Osteocyte (in vitro differentiated cells): ENCODE data around the gene SLC25A20. TPM values are rescaled to one million over a fixed set of nuclear protein-coding genes. Genes with fewer than 3 reads are reported as not detected.

ENCODE experiments used
- DNase-seq: peaks from one replicate; pipeline ENCODE4 v3.0.0; 2021; ENCODE audit warnings: mixed read lengths; ENCODE audit not compliant: unreplicated experiment; ENCODE audit errors: extremely low spot score
- H3K27ac Mint-ChIP-seq: one replicate; pipeline ENCODE4 v1.8.0; 2021; ENCODE audit warnings: mild to moderate bottlenecking, mixed read lengths; ENCODE audit not compliant: unreplicated experiment
- H3K27me3 Mint-ChIP-seq: one replicate; pipeline ENCODE4 v1.8.0; 2021; ENCODE audit warnings: mixed read lengths; ENCODE audit not compliant: unreplicated experiment
- H3K36me3 Mint-ChIP-seq: one replicate; pipeline ENCODE4 v1.8.0; 2021; ENCODE audit warnings: mixed read lengths; ENCODE audit not compliant: unreplicated experiment
- H3K4me1 Mint-ChIP-seq: one replicate; pipeline ENCODE4 v1.8.0; 2021; ENCODE audit warnings: mixed read lengths; ENCODE audit not compliant: unreplicated experiment
- H3K4me3 Mint-ChIP-seq: one replicate; pipeline ENCODE4 v1.8.0; 2021; ENCODE audit warnings: mild to moderate bottlenecking, moderate library complexity, mixed read lengths; ENCODE audit not compliant: unreplicated experiment
- H3K9me3 Mint-ChIP-seq: one replicate; pipeline ENCODE4 v1.8.0; 2021; ENCODE audit warnings: mixed read lengths; ENCODE audit not compliant: unreplicated experiment
- total RNA-seq: library from RNA; stranded (reverse); gene quantifications from 2 replicates; pipeline ENCODE4 v1.2.1, GENCODE V29; 2021
- TF ChIP-seq, protein P1 (sequence below): fragments of 200-600 bp; sonication (generic); IDR thresholded peaks from 2 replicates; pipeline ENCODE4 v1.5.0; 2021; ENCODE audit warnings: antibody characterized with exemption, mild to moderate bottlenecking, moderate library complexity

Gene SLC25A20
- total RNA-seq, 1 donor from 2014 or later = 13.3 TPM

DNA sequence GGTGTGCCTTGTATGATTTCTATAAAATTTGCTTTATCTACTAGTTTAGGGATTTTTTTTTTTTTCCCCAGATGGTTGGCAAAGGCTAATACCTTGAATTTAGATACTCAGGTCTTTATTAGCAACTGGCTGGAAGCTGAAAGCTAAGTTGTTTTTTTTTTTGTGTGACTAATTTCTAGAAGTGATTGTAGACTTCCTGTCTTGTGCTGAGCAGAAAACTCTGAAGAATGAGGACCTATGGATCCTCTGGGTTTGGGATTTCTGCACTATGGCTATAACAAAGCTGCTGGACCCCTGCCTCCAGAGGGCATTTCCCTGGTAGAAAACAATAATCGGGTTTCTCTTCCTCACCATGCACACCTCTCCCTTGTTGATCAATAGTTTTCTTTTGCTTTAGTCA lies 30.0 kb upstream of the SLC25A20 start:
- no peak overlapping the region for H3K4me3 Mint-ChIP-seq
- peak overlapping the region; percentile 23 for H3K27ac Mint-ChIP-seq
- H3K36me3 Mint-ChIP-seq = peaks cover 34% of the 10 kb centered on the region
- no peaks in the 10 kb centered on the region for H3K9me3 Mint-ChIP-seq
- DNase-seq = no peak
- no peaks in the 10 kb centered on the region for H3K27me3 Mint-ChIP-seq
- H3K4me1 Mint-ChIP-seq = peaks cover 45% of the 10 kb centered on the region
- TF ChIP-seq, protein P1, sequence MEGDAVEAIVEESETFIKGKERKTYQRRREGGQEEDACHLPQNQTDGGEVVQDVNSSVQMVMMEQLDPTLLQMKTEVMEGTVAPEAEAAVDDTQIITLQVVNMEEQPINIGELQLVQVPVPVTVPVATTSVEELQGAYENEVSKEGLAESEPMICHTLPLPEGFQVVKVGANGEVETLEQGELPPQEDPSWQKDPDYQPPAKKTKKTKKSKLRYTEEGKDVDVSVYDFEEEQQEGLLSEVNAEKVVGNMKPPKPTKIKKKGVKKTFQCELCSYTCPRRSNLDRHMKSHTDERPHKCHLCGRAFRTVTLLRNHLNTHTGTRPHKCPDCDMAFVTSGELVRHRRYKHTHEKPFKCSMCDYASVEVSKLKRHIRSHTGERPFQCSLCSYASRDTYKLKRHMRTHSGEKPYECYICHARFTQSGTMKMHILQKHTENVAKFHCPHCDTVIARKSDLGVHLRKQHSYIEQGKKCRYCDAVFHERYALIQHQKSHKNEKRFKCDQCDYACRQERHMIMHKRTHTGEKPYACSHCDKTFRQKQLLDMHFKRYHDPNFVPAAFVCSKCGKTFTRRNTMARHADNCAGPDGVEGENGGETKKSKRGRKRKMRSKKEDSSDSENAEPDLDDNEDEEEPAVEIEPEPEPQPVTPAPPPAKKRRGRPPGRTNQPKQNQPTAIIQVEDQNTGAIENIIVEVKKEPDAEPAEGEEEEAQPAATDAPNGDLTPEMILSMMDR = no peak

DNA sequence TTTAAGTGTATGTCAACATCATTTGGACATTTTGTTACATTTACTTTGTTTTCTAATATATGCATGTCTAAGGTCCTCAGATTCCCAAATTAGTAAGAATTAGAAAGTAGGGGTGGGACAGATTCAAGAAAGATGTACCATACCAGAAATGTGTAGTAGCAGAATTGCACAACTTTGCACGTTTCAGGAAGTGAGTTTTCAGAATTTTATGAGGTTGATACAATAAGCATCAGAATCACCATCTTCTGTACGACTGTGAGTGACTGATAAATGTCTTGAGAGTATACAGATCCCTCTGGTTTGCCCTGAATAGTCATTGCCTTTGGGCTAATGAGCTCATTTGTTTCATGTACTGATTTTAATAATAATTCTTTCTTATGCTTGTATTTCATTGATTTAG lies 29.2 kb upstream of the SLC25A20 start:
- DNase-seq = no peak

DNA sequence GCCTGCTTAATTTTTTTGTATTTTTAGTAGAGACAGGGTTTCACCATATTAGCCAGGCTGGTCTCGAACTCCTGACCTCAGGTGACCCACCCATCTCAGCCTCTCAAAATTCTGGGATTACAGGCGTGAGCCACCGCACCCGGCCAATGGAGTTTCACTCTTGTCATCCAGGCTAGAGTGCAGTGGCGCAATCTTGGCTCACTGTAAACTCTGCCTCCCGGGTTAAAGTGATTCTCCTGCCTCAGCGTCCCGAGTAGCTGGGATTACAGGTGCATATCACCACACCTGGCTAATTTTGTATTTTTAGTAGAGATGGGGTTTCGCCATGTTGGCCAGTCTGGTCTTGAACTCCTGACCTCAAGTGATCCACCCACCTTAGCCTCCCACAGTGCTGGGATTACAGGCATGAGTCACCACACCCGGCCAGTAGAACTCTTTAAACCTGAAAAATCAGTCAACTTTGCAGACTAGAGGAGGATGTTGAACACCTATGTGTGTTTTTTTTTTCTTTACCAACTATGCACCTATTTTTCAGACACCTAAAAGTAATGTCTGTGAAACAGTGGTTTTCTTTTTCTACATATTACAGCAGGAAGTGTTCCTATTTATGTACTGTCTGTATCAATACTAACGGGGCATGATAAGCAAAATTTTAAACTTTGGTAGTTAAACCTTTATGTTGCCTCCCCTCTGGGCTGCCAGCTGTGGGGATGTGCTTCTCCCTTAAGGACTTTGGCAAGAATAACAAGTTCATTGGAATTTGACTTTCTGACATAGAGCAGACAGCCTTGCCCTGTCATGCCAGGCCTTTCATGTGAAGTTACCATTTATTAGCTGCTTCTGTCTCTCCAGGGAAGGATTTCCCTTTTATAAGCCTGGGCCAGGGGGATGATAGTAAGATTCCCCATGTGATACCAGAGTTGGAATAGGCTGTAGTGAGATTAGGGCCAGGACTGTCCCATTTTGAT lies 28.0 kb upstream of the SLC25A20 start:
- DNase-seq = no peak
- Mint-ChIP-seq H3K9me3 (no peaks in the 10 kb centered on the region), H3K27ac (peak overlapping the region; percentile 54), H3K4me3 (no peak overlapping the region), H3K36me3 (peaks cover 30% of the 10 kb centered on the region), H3K4me1 (peaks cover 46% of the 10 kb centered on the region), H3K27me3 (no peaks in the 10 kb centered on the region)
- TF ChIP-seq, protein P1 = no peak

More for the DNA sequence above, 29.2 kb upstream of the SLC25A20 start:
- TF ChIP-seq, protein P1 = no peak
- H3K27ac Mint-ChIP-seq = no peak overlapping the region
- H3K36me3 Mint-ChIP-seq = peaks cover 34% of the 10 kb centered on the region
- no peaks in the 10 kb centered on the region for H3K27me3 Mint-ChIP-seq
- no peaks in the 10 kb centered on the region for H3K9me3 Mint-ChIP-seq
- H3K4me3 Mint-ChIP-seq = no peak overlapping the region
- peaks cover 45% of the 10 kb centered on the region for H3K4me1 Mint-ChIP-seq

DNA sequence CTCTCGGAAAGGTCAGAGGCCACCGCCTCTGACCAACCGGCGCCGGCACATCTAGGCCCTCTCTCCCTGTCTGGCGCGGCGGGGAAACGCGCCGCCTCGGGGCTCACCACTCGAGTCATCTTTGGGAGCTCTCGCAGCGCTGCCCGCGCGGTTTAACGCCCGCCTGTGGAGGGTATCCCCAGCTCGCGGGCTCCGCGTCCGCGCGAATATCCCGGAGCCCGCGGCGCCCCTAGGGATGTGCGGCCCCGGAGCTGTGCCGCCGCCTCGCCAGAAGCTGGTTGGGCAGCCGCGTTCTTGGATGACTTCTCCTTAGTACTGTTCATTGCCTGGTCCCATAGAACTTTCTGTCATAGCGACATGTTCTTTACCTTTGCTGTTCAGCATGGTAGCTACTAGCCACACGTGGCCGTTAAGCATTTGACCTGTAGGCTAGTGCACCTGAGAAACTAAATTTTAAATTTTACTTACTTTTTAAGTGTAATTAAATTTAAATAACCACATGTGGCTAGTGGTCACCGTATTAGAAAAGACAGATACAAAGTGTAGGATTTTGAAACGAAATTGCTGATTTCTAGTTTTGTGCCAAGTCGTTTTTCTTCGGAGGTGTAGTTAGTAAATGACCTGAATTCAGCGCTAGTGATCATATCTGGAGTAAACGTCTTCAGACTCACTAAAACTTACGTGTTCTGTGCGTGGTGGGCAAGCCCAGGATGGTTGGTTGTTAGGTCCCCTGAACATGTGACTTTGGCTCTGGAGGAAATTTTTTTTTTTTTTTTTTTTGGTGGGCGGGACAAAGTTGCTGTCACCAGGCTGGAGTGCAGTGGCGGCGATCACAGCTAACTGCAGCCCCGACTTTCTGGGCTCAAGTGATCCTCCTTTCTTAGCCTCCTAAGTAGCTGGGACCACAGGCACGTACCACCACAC lies 20.8 kb upstream of the SLC25A20 start:
- Mint-ChIP-seq H3K4me1 (peaks cover 26% of the 10 kb centered on the region), H3K27me3 (no peaks in the 10 kb centered on the region), H3K4me3 (peak overlapping the region; percentile 95), H3K36me3 (peaks cover 5% of the 10 kb centered on the region), H3K27ac (peak overlapping the region; percentile 99), H3K9me3 (no peaks in the 10 kb centered on the region)
- TF ChIP-seq, protein P1 = no peak
- DNase-seq = peak; percentile 84
